Stimulated activated CD8-positive, alpha-beta memory T cell treated with anti-CD3 and anti-CD28 coated beads, Interleukin-7, amount 100 ng/mL, for 24 hours (primary cell): ENCODE results near the gene HECA.
"Not testable (repeated sequence)": the region's sequence is repeated elsewhere in the genome, so short reads cannot be mapped to it uniquely, and the experiment has no call there.

Experiments used
- DNase-seq: peaks from one replicate; pipeline ENCODE4 v3.0.0-alpha.2; 2020; ENCODE audit warnings: low read depth

The HECA gene

DNA sequence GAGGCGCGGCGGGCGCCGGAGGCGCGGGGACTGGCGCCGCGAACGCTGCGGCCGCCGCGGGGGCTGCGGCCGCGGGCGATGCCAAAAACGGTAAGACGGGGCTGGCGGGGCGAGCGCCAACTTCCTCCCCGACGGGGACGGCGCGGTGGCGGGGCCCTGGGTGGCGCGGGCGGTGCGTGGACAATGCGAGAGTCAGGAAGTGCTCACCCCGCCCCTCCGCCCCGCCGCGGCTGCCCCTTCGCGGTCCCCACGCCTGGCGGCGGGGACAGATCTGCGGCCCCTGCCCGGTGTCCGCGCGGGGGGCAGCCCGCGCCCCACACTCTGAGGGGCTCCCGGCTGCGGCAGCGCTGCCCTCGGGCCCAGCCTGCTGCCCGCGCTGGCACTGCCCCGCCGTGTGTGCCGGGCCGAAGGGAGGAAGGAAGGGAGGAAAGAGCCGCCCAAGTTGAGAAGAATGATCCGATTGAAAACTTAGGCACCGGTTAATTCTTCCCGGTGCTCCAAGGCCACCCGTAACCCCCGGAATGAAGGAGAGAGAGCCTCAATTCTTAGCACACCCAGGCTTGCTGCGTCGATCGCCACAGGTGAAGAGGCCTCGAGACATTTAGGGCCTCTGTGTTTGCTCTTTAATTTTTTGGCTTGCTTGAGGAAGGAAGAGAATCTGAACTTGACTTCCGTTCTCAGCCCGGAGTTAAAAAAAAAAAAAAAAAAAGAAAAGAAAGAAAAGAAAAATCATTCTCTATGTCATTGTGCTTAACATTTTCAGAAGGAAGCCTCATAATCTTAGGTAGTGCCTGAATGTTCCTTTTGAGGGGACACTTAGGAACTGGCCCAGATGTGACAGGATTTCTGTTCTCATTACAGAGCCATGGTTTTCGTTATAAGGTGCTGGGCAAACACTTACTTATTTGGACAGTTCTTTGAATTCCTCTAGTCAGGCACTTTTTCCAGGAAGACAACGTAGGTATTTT, 982 bp downstream of the HECA start:
- no peak for DNase-seq

DNA sequence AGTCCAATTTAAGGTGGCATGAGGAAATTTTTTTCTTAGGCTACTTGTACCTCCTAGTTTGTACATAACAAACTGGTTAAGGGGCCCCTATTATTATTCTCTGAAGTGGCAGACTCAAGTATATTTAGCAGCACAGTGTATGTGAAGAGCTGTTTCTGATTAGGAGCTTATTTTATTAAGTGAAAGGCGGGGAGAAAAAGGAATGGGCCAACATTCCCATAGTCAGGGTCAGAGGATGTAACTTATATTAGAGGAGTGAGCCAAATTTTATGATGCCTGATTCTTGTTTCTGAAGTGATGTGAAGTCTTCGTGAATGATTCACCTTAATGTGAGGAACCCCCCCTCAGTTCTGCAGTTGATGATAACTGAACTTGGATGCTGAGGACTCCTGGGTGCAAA, 2.8 kb downstream of the HECA start:
- DNase-seq = no peak

GRCh38 chr6:139140854-139141253, 6.0 kb downstream of the HECA start:
- DNase-seq = not testable (repeated sequence)

GRCh38 chr6:139142262-139142661, 7.4 kb downstream of the HECA start:
- no peak for DNase-seq

GRCh38 chr6:139143111-139143510, 8.2 kb downstream of the HECA start:
- DNase-seq = no peak

DNA sequence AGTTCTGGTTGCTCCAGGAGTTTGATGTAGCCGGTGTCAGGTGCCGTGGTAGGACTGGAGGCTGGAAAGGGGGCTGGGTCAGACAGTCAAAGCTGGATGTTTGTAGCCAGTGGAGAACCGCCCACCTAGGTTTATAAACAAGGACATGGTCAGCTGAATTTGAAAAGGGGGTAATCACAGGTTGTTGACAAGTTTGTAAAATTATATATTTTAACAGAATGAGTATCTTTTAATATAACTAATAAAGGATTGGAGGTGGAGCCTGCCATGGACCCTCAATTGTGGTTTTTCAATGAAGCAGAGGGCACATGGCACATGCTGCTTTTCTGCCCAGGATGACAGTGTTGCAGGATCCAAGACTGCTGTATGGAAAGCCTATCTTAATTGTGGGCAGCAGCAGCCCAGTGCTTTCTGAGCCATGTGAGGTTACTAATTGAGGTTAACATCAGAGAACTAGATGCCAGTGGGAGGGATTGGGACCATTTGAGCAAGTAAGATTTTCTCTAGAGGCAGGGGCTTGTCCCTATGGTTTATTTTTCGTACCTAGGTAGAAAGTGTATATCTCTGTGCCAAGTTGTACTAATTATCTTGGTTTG, 9.7 kb downstream of the HECA start:
- no peak for DNase-seq

GRCh38 chr6:139145661-139146060, 10.8 kb downstream of the HECA start:
- no peak for DNase-seq

DNA sequence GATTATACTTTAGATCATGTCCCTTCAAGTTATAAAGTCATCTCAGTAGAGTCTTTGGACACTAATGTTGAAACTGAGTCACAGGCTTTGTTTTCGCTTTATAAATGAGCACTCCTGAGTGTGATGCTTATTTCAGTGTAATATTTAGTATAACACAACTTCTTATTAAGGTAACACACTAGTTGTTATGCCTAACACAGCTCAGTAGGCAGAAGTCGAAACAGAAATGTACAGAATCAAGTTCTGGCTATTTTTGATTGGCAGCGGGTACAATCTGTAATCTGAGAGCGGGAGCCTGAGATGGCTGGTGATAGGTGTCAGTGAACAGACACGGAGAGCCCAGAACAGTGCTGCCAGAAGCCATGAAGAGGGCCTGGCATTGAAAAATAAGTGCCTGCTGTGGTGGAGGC, 11.4 kb downstream of the HECA start:
- DNase-seq = no peak

DNA sequence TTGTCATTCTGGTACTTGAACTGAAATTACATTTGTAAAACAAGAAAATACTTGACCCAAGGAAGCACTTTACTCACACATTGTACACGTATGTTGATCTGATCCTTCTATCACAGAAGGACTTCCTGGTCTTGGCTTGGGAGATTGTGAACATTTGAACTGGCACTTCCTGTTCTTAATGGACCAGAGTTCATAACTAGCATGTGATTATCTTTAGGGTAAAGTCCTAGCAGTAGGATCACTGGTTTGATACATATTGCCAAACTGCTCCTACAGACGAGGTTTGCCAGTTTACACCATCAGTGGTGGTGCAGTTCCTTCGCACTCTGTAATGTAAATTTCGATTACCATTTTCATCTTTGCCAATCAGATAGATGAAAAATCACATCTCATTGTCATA, 12.7 kb downstream of the HECA start:
- DNase-seq = no peak

GRCh38 chr6:139148557-139149235, 13.8 kb downstream of the HECA start:
- DNase-seq = no peak

- no peak for DNase-seq
Observed at GRCh38 chr6:139149383-139149782, 14.5 kb downstream of the HECA start.

DNA sequence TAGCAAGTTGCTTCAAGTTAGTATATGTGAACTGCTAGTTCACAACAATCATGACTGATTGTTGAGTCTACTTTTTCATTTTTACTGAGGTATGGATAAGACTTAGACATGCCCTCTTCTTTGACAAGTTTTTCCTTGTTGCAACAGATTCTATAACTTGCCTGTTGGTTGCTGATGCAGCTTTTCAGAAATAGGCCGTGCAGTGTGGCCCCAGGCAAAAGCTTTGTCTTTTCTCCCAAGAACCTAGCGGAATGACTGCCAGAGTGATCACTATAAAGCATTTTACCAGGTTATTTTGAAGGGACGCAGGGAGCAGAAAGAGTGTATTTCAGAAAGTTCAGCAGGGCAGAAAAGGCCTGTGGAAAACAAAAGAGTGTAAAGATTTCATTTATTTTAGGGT, 16.0 kb downstream of the HECA start:
- no peak for DNase-seq

- no peak for DNase-seq
Observed at GRCh38 chr6:139151425-139152087, 16.7 kb downstream of the HECA start.

DNA sequence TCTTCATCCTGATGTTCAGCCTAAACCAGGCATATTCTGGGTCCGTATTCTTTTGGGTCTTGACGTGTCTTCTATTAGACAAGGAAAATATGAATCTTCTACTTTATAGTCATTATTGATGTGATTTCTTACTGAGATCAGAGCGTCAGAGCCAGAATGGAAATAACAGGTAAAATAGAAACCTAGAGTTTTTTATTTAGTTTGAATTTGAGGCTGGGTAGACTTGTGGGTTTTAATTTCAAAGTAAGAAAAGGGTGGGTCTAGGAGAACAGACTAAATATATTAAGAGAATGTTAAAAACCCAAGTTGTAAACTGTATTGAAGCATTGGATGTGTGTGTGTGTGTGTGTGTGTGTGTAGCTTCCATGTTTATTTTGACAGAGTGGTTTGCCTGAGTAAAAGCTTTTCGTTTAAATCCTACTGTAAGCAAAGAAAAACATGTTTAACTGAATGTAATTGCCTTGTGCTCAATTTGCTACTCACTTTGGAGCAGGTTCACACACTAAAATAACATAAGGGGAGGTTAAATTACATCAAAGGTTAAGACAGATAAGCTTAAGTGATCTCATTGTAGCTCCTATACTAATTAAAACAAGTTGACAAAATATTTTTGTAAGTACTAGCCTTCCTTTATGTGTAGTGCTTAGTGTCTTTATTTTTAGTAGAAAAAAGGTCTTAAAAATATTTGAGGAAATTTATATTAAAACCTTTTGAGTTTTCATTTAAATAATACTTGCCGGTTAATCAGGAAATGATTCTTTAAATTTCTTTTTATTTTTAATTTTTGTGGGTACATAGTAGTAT, 17.4 kb downstream of the HECA start:
- DNase-seq = no peak

DNA sequence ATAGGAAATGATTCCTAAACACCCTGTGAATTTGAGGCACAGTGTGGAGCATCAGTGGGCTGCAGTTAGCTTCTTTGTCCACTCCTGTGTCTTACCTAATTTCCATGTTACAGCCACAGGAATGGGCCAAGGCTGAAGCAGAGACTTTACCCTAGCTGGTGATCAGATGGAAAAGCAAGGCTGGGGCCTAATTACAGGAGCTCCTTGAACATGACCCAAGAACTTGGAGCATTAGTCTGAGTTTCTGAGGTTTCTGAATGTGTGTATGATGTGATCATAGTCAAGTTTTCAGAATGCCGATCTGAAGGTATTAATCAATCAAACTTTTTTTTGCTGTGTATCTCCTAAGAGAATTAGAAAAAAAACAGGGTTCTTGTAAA, 18.0 kb downstream of the HECA start:
- no peak for DNase-seq

GRCh38 chr6:139153855-139154254, 19.0 kb downstream of the HECA start:
- no peak for DNase-seq

- no peak for DNase-seq
Observed at GRCh38 chr6:139154881-139155547, 20.1 kb downstream of the HECA start.

GRCh38 chr6:139156102-139156501, 21.2 kb downstream of the HECA start:
- no peak for DNase-seq

GRCh38 chr6:139156551-139156950, 21.7 kb downstream of the HECA start:
- no peak for DNase-seq

GRCh38 chr6:139157086-139157485, 22.2 kb downstream of the HECA start:
- not testable (repeated sequence) for DNase-seq

- DNase-seq = no peak
Observed at GRCh38 chr6:139159016-139159415, 24.1 kb downstream of the HECA start.
